ENCODE data around the gene TMEM213. TPM values are rescaled to one million over a fixed set of nuclear protein-coding genes. Genes with fewer than 3 reads are reported as not detected.
A peak's percentile ranks its signal among the peaks of the same experiment; 100 is the strongest.
"Not testable (repeated sequence)": the region's sequence is repeated elsewhere in the genome, so short reads cannot be mapped to it uniquely, and the experiment has no call there.

Gene TMEM213
- total RNA-seq, 1 donor from 2014 or later = not detected

- H3K27ac Mint-ChIP-seq; intact Hi-C loops (cut with micrococcal nuclease); H3K36me3 Mint-ChIP-seq (ENCODE audit: low read depth); H3K27me3 Mint-ChIP-seq; H3K9me3 Mint-ChIP-seq; DNase-seq; H3K4me3 Mint-ChIP-seq: not testable (repeated sequence)
- peaks cover 20% of the 10 kb centered on the region for H3K4me1 Mint-ChIP-seq
These were observed 13.5 kb downstream of the TMEM213 start for GRCh38 chr7:138811327-138811726.

- Mint-ChIP-seq H3K4me3 (no peak overlapping the region), H3K36me3 (ENCODE audit: low read depth) (peaks cover 2% of the 10 kb centered on the region), H3K27ac (no peak overlapping the region), H3K4me1 (peaks cover 24% of the 10 kb centered on the region), H3K9me3 (no peaks in the 10 kb centered on the region), H3K27me3 (peaks cover 2% of the 10 kb centered on the region)
- intact Hi-C loops (cut with micrococcal nuclease) = no loop called here
- peak; percentile 74 for DNase-seq
These were observed 16.2 kb downstream of the TMEM213 start for GRCh38 chr7:138813945-138814344.

- peaks cover 24% of the 10 kb centered on the region for H3K4me1 Mint-ChIP-seq
- H3K9me3 Mint-ChIP-seq = no peaks in the 10 kb centered on the region
- peak; percentile 64 for DNase-seq
- H3K4me3 Mint-ChIP-seq = no peak overlapping the region
- peaks cover 2% of the 10 kb centered on the region for H3K27me3 Mint-ChIP-seq
- H3K36me3 Mint-ChIP-seq (ENCODE audit: low read depth) = peaks cover 2% of the 10 kb centered on the region
- H3K27ac Mint-ChIP-seq = no peak overlapping the region
- intact Hi-C loops (cut with micrococcal nuclease) = no loop called here
These were observed 17.1 kb downstream of the TMEM213 start for GRCh38 chr7:138814816-138815332.

- Mint-ChIP-seq H3K36me3 (ENCODE audit: low read depth) (peaks cover 2% of the 10 kb centered on the region), H3K9me3 (no peaks in the 10 kb centered on the region), H3K4me3 (no peak overlapping the region), H3K27me3 (no peaks in the 10 kb centered on the region), H3K27ac (no peak overlapping the region), H3K4me1 (peaks cover 24% of the 10 kb centered on the region)
- intact Hi-C loops (cut with micrococcal nuclease) = loop anchor here (2.0 kb wide), 1 partner anchor 64 kb away; no protein-coding TSS in a partner anchor
- DNase-seq = no peak
These were observed 18.9 kb downstream of the TMEM213 start for GRCh38 chr7:138816650-138817049.

GRCh38 chr7:138819625-138820024, 21.8 kb downstream of the TMEM213 start:
- H3K27me3 Mint-ChIP-seq = no peaks in the 10 kb centered on the region
- H3K9me3 Mint-ChIP-seq = no peaks in the 10 kb centered on the region
- no peak overlapping the region for H3K27ac Mint-ChIP-seq
- H3K36me3 Mint-ChIP-seq (ENCODE audit: low read depth) = no peaks in the 10 kb centered on the region
- DNase-seq = no peak
- intact Hi-C loops (cut with micrococcal nuclease) = no loop called here
- H3K4me1 Mint-ChIP-seq = peaks cover 12% of the 10 kb centered on the region
- no peak overlapping the region for H3K4me3 Mint-ChIP-seq

- DNase-seq = no peak
- no peak overlapping the region for H3K27ac Mint-ChIP-seq
- H3K4me3 Mint-ChIP-seq = no peak overlapping the region
- intact Hi-C loops (cut with micrococcal nuclease) = no loop called here
- H3K9me3 Mint-ChIP-seq = no peaks in the 10 kb centered on the region
- H3K36me3 Mint-ChIP-seq (ENCODE audit: low read depth) = no peaks in the 10 kb centered on the region
- H3K27me3 Mint-ChIP-seq = peaks cover 2% of the 10 kb centered on the region
- H3K4me1 Mint-ChIP-seq = peaks cover 7% of the 10 kb centered on the region
These were observed 24.1 kb downstream of the TMEM213 start for GRCh38 chr7:138821912-138822311.

- Mint-ChIP-seq H3K27me3 (peaks cover 5% of the 10 kb centered on the region), H3K4me3 (no peak overlapping the region), H3K4me1 (peaks cover 7% of the 10 kb centered on the region), H3K9me3 (no peaks in the 10 kb centered on the region), H3K27ac (no peak overlapping the region), H3K36me3 (ENCODE audit: low read depth) (no peaks in the 10 kb centered on the region)
- intact Hi-C loops (cut with micrococcal nuclease) = no loop called here
- no peak for DNase-seq
These were observed 25.2 kb downstream of the TMEM213 start for GRCh38 chr7:138822867-138823535.

GRCh38 chr7:138825049-138825721, 27.4 kb downstream of the TMEM213 start:
- intact Hi-C loops (cut with micrococcal nuclease) = no loop called here
- Mint-ChIP-seq H3K27me3 (peaks cover 9% of the 10 kb centered on the region), H3K9me3 (no peaks in the 10 kb centered on the region), H3K4me3 (no peak overlapping the region), H3K27ac (no peak overlapping the region), H3K36me3 (ENCODE audit: low read depth) (no peaks in the 10 kb centered on the region), H3K4me1 (peaks cover 7% of the 10 kb centered on the region)
- DNase-seq = no peak

- H3K27me3 Mint-ChIP-seq = peaks cover 9% of the 10 kb centered on the region
- H3K36me3 Mint-ChIP-seq (ENCODE audit: low read depth) = no peaks in the 10 kb centered on the region
- intact Hi-C loops (cut with micrococcal nuclease) = no loop called here
- H3K4me3 Mint-ChIP-seq = no peak overlapping the region
- DNase-seq = no peak
- no peak overlapping the region for H3K27ac Mint-ChIP-seq
- H3K4me1 Mint-ChIP-seq = peaks cover 7% of the 10 kb centered on the region
- no peaks in the 10 kb centered on the region for H3K9me3 Mint-ChIP-seq
These were observed 30.5 kb downstream of the TMEM213 start for GRCh38 chr7:138828302-138828701.

GRCh38 chr7:138829335-138829734, 31.5 kb downstream of the TMEM213 start:
- H3K27me3 Mint-ChIP-seq = peaks cover 10% of the 10 kb centered on the region
- intact Hi-C loops (cut with micrococcal nuclease) = no loop called here
- DNase-seq = no peak
- H3K4me1 Mint-ChIP-seq = peaks cover 9% of the 10 kb centered on the region
- H3K36me3 Mint-ChIP-seq (ENCODE audit: low read depth) = no peaks in the 10 kb centered on the region
- no peaks in the 10 kb centered on the region for H3K9me3 Mint-ChIP-seq
- H3K4me3 Mint-ChIP-seq = no peak overlapping the region
- no peak overlapping the region for H3K27ac Mint-ChIP-seq

GRCh38 chr7:138832966-138833365, 35.2 kb downstream of the TMEM213 start:
- intact Hi-C loops (cut with micrococcal nuclease) = no loop called here
- H3K27me3 Mint-ChIP-seq = peaks cover 10% of the 10 kb centered on the region
- no peaks in the 10 kb centered on the region for H3K36me3 Mint-ChIP-seq (ENCODE audit: low read depth)
- DNase-seq = no peak
- H3K4me3 Mint-ChIP-seq = no peak overlapping the region
- H3K9me3 Mint-ChIP-seq = no peaks in the 10 kb centered on the region
- no peak overlapping the region for H3K27ac Mint-ChIP-seq
- peaks cover 6% of the 10 kb centered on the region for H3K4me1 Mint-ChIP-seq

GRCh38 chr7:138833596-138833995, 35.8 kb downstream of the TMEM213 start:
- Mint-ChIP-seq H3K4me1 (peaks cover 6% of the 10 kb centered on the region), H3K36me3 (ENCODE audit: low read depth) (no peaks in the 10 kb centered on the region), H3K9me3 (no peaks in the 10 kb centered on the region), H3K27ac (no peak overlapping the region), H3K4me3 (no peak overlapping the region), H3K27me3 (peaks cover 7% of the 10 kb centered on the region)
- no peak for DNase-seq
- intact Hi-C loops (cut with micrococcal nuclease) = no loop called here

- intact Hi-C loops (cut with micrococcal nuclease) = no loop called here
- H3K27me3 Mint-ChIP-seq = peaks cover 8% of the 10 kb centered on the region
- no peak for DNase-seq
- peaks cover 6% of the 10 kb centered on the region for H3K4me1 Mint-ChIP-seq
- H3K36me3 Mint-ChIP-seq (ENCODE audit: low read depth) = no peaks in the 10 kb centered on the region
- no peak overlapping the region for H3K4me3 Mint-ChIP-seq
- no peak overlapping the region for H3K27ac Mint-ChIP-seq
- H3K9me3 Mint-ChIP-seq = no peaks in the 10 kb centered on the region
These were observed 36.8 kb downstream of the TMEM213 start for GRCh38 chr7:138834583-138834982.

- Mint-ChIP-seq H3K27me3 (peaks cover 8% of the 10 kb centered on the region), H3K36me3 (ENCODE audit: low read depth) (no peaks in the 10 kb centered on the region), H3K27ac (no peak overlapping the region), H3K4me1 (peaks cover 6% of the 10 kb centered on the region), H3K9me3 (no peaks in the 10 kb centered on the region), H3K4me3 (no peak overlapping the region)
- intact Hi-C loops (cut with micrococcal nuclease) = no loop called here
- DNase-seq = no peak
These were observed 37.3 kb downstream of the TMEM213 start for GRCh38 chr7:138835087-138835486.

Data from activated CD4-positive, alpha-beta T cell treated with anti-CD3 and anti-CD28 coated beads, Interleukin-2, amount 10 ng/mL, durations not matched to agents 24 days and 14 days (primary cell).